ENCODE measurements around the gene ZNF497. TPM values are rescaled to one million over a fixed set of nuclear protein-coding genes. Genes with fewer than 3 reads are reported as not detected.
A peak's percentile ranks its signal among the peaks of the same experiment; 100 is the strongest.

The ZNF497 gene
- total and polyA plus RNA-seq, 3 experiments from 2014 or later: 1.0 to 1.7 (median 1.7) TPM

- peak overlapping the region; percentile 95 for H3K27ac ChIP-seq (ENCODE audit: low read depth, low read length)
- peaks cover 0 to 1% (median 0%) of the 10 kb centered on the region in 3 donors for H3K36me3 Mint-ChIP-seq
- peak overlapping the region; percentile 73 for H3K4me3 ChIP-seq (ENCODE audit: low read length)
- H3K27ac Mint-ChIP-seq: peak overlapping the region in 4 of 8 donors; percentile 26 to 95 (median 94)
- H3K4me1 Mint-ChIP-seq: peaks cover 13 to 28% (median 15%) of the 10 kb centered on the region in 3 donors
- POLR2A ChIA-PET: no interaction called here
- H3K27me3 ChIP-seq (ENCODE audit: insufficient read depth, low read length, poor library complexity, severe bottlenecking): no peaks in the 10 kb centered on the region
- peaks cover 10 to 11% of the 10 kb centered on the region in 2 donors for H3K27me3 Mint-ChIP-seq
- H3K9me3 ChIP-seq (ENCODE audit: low read length): no peaks in the 10 kb centered on the region
- peak in 1 of 5 donors; percentile 16 for DNase-seq
- H3K36me3 ChIP-seq (ENCODE audit: insufficient read depth, low read length): no peaks in the 10 kb centered on the region
- peak overlapping the region in 5 of 7 donors; percentile 88 to 94 (median 89) for H3K4me3 Mint-ChIP-seq
- CTCF ChIA-PET: no interaction called here
- peaks cover 16% of the 10 kb centered on the region for H3K4me1 ChIP-seq (ENCODE audit: insufficient read depth, low read length)
- no peaks in the 10 kb centered on the region for H3K9me3 Mint-ChIP-seq
Measured at GRCh38 chr19:58401840-58402421, 39.4 kb upstream of the ZNF497 start.

GRCh38 chr19:58400916-58401839 is 38.6 kb upstream of the ZNF497 start:
- DNase-seq: peak; percentile 98 to 100 (median 99)
- Histone ChIP-seq H3K27ac (ENCODE audit: low read depth, low read length) (peak overlapping the region; percentile 95), H3K9me3 (ENCODE audit: low read length) (no peaks in the 10 kb centered on the region), H3K36me3 (ENCODE audit: insufficient read depth, low read length) (no peaks in the 10 kb centered on the region), H3K27me3 (ENCODE audit: insufficient read depth, low read length, poor library complexity, severe bottlenecking) (no peaks in the 10 kb centered on the region), H3K4me1 (ENCODE audit: insufficient read depth, low read length) (peaks cover 14% of the 10 kb centered on the region), H3K4me3 (ENCODE audit: low read length) (peak overlapping the region; percentile 73)
- Mint-ChIP-seq H3K36me3 (peaks cover 0 to 1% (median 0%) of the 10 kb centered on the region in 3 donors), H3K4me1 (peaks cover 8 to 21% (median 8%) of the 10 kb centered on the region in 3 donors), H3K27ac (peak overlapping the region; percentile 89 to 97 (median 94)), H3K9me3 (no peaks in the 10 kb centered on the region), H3K4me3 (peak overlapping the region; percentile 88 to 94 (median 92)), H3K27me3 (peaks cover 10 to 11% of the 10 kb centered on the region in 2 donors)
- ChIA-PET CTCF (no interaction called here), POLR2A (no interaction called here)

GRCh38 chr19:58400316-58400915 is 37.9 kb upstream of the ZNF497 start:
- peak overlapping the region in 6 of 7 donors; percentile 88 to 94 (median 90) for H3K4me3 Mint-ChIP-seq
- CTCF ChIA-PET: no interaction called here
- Histone ChIP-seq H3K27me3 (ENCODE audit: insufficient read depth, low read length, poor library complexity, severe bottlenecking) (peaks cover 5% of the 10 kb centered on the region), H3K4me1 (ENCODE audit: insufficient read depth, low read length) (peaks cover 14% of the 10 kb centered on the region), H3K27ac (ENCODE audit: low read depth, low read length) (peak overlapping the region; percentile 67), H3K4me3 (ENCODE audit: low read length) (peak overlapping the region; percentile 56), H3K36me3 (ENCODE audit: insufficient read depth, low read length) (no peaks in the 10 kb centered on the region), H3K9me3 (ENCODE audit: low read length) (no peaks in the 10 kb centered on the region)
- H3K27me3 Mint-ChIP-seq: peaks cover 10 to 11% of the 10 kb centered on the region in 2 donors
- DNase-seq: no peak
- POLR2A ChIA-PET: no interaction called here
- H3K27ac Mint-ChIP-seq: peak overlapping the region in 5 of 8 donors; percentile 11 to 97 (median 93)
- peaks cover 0 to 2% (median 1%) of the 10 kb centered on the region in 3 donors for H3K36me3 Mint-ChIP-seq
- H3K9me3 Mint-ChIP-seq: no peaks in the 10 kb centered on the region
- peaks cover 8 to 21% (median 8%) of the 10 kb centered on the region in 3 donors for H3K4me1 Mint-ChIP-seq

GRCh38 chr19:58399903-58400302 is 37.4 kb upstream of the ZNF497 start:
- H3K36me3 ChIP-seq (ENCODE audit: insufficient read depth, low read length): no peaks in the 10 kb centered on the region
- POLR2A ChIA-PET: no interaction called here
- H3K27ac ChIP-seq (ENCODE audit: low read depth, low read length): no peak overlapping the region
- peaks cover 8 to 23% (median 8%) of the 10 kb centered on the region in 3 donors for H3K4me1 Mint-ChIP-seq
- CTCF ChIA-PET: no interaction called here
- no peak overlapping the region for H3K4me3 ChIP-seq (ENCODE audit: low read length)
- H3K4me1 ChIP-seq (ENCODE audit: insufficient read depth, low read length): peaks cover 14% of the 10 kb centered on the region
- H3K9me3 ChIP-seq (ENCODE audit: low read length): no peaks in the 10 kb centered on the region
- no peak for DNase-seq
- H3K4me3 Mint-ChIP-seq: peak overlapping the region in 3 of 7 donors; percentile 31 to 89 (median 44)
- H3K27ac Mint-ChIP-seq: peak overlapping the region in 4 of 8 donors; percentile 11 to 86 (median 61)
- H3K9me3 Mint-ChIP-seq: no peaks in the 10 kb centered on the region
- H3K27me3 Mint-ChIP-seq: peaks cover 11% of the 10 kb centered on the region in 2 donors
- peaks cover 5% of the 10 kb centered on the region for H3K27me3 ChIP-seq (ENCODE audit: insufficient read depth, low read length, poor library complexity, severe bottlenecking)
- H3K36me3 Mint-ChIP-seq: peaks cover under 1 to 5% (median 1%) of the 10 kb centered on the region in 3 donors

- Histone ChIP-seq H3K27me3 (ENCODE audit: insufficient read depth, low read length, poor library complexity, severe bottlenecking) (peaks cover 5% of the 10 kb centered on the region), H3K36me3 (ENCODE audit: insufficient read depth, low read length) (peaks cover 5% of the 10 kb centered on the region), H3K9me3 (ENCODE audit: low read length) (no peaks in the 10 kb centered on the region), H3K4me3 (ENCODE audit: low read length) (no peak overlapping the region), H3K27ac (ENCODE audit: low read depth, low read length) (no peak overlapping the region), H3K4me1 (ENCODE audit: insufficient read depth, low read length) (peaks cover 14% of the 10 kb centered on the region)
- H3K27me3 Mint-ChIP-seq: peaks cover 11 to 12% of the 10 kb centered on the region in 2 donors
- no peak overlapping the region for H3K4me3 Mint-ChIP-seq
- CTCF ChIA-PET: no interaction called here
- H3K27ac Mint-ChIP-seq: no peak overlapping the region
- DNase-seq: no peak
- POLR2A ChIA-PET: no interaction called here
- no peaks in the 10 kb centered on the region for H3K9me3 Mint-ChIP-seq
- peaks cover 8 to 18% (median 8%) of the 10 kb centered on the region in 3 donors for H3K36me3 Mint-ChIP-seq
- peaks cover 10 to 30% (median 10%) of the 10 kb centered on the region in 3 donors for H3K4me1 Mint-ChIP-seq
Measured at GRCh38 chr19:58398545-58398944, 36.0 kb upstream of the ZNF497 start.

GRCh38 chr19:58398087-58398486 is 35.5 kb upstream of the ZNF497 start:
- Mint-ChIP-seq H3K27ac (no peak overlapping the region), H3K36me3 (peaks cover 8 to 23% (median 10%) of the 10 kb centered on the region in 3 donors), H3K27me3 (peaks cover 11 to 12% of the 10 kb centered on the region in 2 donors), H3K4me1 (peaks cover 10 to 30% (median 13%) of the 10 kb centered on the region in 3 donors), H3K9me3 (no peaks in the 10 kb centered on the region), H3K4me3 (no peak overlapping the region)
- ChIA-PET POLR2A (no interaction called here), CTCF (no interaction called here)
- DNase-seq: no peak
- no peak overlapping the region for H3K27ac ChIP-seq (ENCODE audit: low read depth, low read length)
- H3K9me3 ChIP-seq (ENCODE audit: low read length): no peaks in the 10 kb centered on the region
- peaks cover 5% of the 10 kb centered on the region for H3K27me3 ChIP-seq (ENCODE audit: insufficient read depth, low read length, poor library complexity, severe bottlenecking)
- H3K4me3 ChIP-seq (ENCODE audit: low read length): no peak overlapping the region
- peaks cover 10% of the 10 kb centered on the region for H3K36me3 ChIP-seq (ENCODE audit: insufficient read depth, low read length)
- H3K4me1 ChIP-seq (ENCODE audit: insufficient read depth, low read length): peaks cover 14% of the 10 kb centered on the region

- Histone ChIP-seq H3K27ac (ENCODE audit: low read depth, low read length) (no peak overlapping the region), H3K4me1 (ENCODE audit: insufficient read depth, low read length) (peaks cover 14% of the 10 kb centered on the region), H3K9me3 (ENCODE audit: low read length) (no peaks in the 10 kb centered on the region), H3K27me3 (ENCODE audit: insufficient read depth, low read length, poor library complexity, severe bottlenecking) (peaks cover 5% of the 10 kb centered on the region), H3K36me3 (ENCODE audit: insufficient read depth, low read length) (peaks cover 15% of the 10 kb centered on the region), H3K4me3 (ENCODE audit: low read length) (no peak overlapping the region)
- DNase-seq: no peak
- Mint-ChIP-seq H3K9me3 (no peaks in the 10 kb centered on the region), H3K27me3 (peaks cover 11 to 12% of the 10 kb centered on the region in 2 donors), H3K27ac (no peak overlapping the region), H3K36me3 (peaks cover 8 to 28% (median 10%) of the 10 kb centered on the region in 3 donors), H3K4me3 (no peak overlapping the region), H3K4me1 (peaks cover 12 to 32% (median 13%) of the 10 kb centered on the region in 3 donors)
- ChIA-PET POLR2A (no interaction called here), CTCF (no interaction called here)
Measured at GRCh38 chr19:58397533-58398037, 35.0 kb upstream of the ZNF497 start.
